Breast epithelium (tissue), 3 donors: ENCODE measurements around the gene NAIP.

Experiments used
- POLR2A ChIP-seq: fragments of 450-650 bp; IDR thresholded peaks from one replicate; pipeline ENCODE4 v1.6.1; 2016; ENCODE audit warnings: antibody characterized with exemption, mild to moderate bottlenecking, moderate library complexity
- POLR2AphosphoS5 ChIP-seq, 3 donors: sonication (generic); formaldehyde crosslinking; IDR thresholded peaks; one replicate each; pipeline ENCODE4 v1.6.1; 2017; ENCODE audit warnings: antibody characterized with exemption in 3 of 3
- TF ChIP-seq, protein P1 (sequence below), 3 donors: fragments of 450-650 bp; IDR thresholded peaks; one replicate each; pipeline ENCODE4 v1.5.1; 2016 to 2017; ENCODE audit warnings: antibody characterized with exemption in 3 of 3, mild to moderate bottlenecking in 3 of 3, moderate library complexity in 3 of 3

DNA sequence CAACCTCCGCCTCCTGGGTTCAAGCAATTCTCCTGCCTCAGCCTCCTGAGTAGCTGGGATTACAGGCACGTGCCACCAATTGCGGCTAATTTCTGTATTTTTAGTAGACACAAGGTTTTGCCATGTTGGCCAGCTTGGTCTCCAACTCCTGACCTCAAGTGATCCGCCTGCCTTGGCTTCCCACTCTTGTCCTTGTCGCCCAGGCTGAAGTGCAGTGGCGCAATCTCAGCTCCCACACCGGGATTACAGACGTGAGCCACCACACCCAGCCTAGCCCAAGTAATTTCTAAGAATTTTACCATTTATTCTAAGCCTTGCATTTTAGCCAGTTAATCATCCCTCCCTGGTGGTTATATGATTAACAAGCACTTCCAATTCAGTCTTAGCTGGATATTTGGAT is 11.0 kb downstream of the NAIP start:
- TF ChIP-seq, protein P1, sequence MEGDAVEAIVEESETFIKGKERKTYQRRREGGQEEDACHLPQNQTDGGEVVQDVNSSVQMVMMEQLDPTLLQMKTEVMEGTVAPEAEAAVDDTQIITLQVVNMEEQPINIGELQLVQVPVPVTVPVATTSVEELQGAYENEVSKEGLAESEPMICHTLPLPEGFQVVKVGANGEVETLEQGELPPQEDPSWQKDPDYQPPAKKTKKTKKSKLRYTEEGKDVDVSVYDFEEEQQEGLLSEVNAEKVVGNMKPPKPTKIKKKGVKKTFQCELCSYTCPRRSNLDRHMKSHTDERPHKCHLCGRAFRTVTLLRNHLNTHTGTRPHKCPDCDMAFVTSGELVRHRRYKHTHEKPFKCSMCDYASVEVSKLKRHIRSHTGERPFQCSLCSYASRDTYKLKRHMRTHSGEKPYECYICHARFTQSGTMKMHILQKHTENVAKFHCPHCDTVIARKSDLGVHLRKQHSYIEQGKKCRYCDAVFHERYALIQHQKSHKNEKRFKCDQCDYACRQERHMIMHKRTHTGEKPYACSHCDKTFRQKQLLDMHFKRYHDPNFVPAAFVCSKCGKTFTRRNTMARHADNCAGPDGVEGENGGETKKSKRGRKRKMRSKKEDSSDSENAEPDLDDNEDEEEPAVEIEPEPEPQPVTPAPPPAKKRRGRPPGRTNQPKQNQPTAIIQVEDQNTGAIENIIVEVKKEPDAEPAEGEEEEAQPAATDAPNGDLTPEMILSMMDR (IDR thresholded peaks at IDR 0.05) = no peak
- TF ChIP-seq POLR2AphosphoS5 (IDR thresholded peaks at IDR 0.05) (no peak), POLR2A (no peak)
